H54 (cell line): ENCODE results near the gene METTL18.

Source experiments
- DNase-seq: peaks from one replicate; pipeline ENCODE4 v3.0.0; 2011; ENCODE audit warnings: low spot score, mixed read lengths; ENCODE audit not compliant: insufficient read length
- FAIRE-seq: peaks from 3 replicates; lab custom pipeline; 2011; peaks lifted over from hg19 to GRCh38; lab: Jason Lieb, UNC
- POLR2A ChIP-seq: IDR thresholded peaks from 2 replicates; pipeline ENCODE4 v1.6.1; 2011; ENCODE audit warnings: low read depth, mild to moderate bottlenecking, low read length

METTL18 gene

GRCh38 chr1:169809370-169810095 is 14.8 kb upstream of the METTL18 start:
- DNase-seq (peak; percentile 4), FAIRE-seq (no peak)
- no peak for TF ChIP-seq POLR2A

GRCh38 chr1:169804941-169805340 is 10.2 kb upstream of the METTL18 start:
- no peak for TF ChIP-seq POLR2A
- DNase-seq, result no peak
- no peak for FAIRE-seq

GRCh38 chr1:169802888-169803287 is 8.2 kb upstream of the METTL18 start:
- FAIRE-seq (no peak), DNase-seq (no peak)
- TF ChIP-seq POLR2A, result no peak

- TF ChIP-seq POLR2A, result no peak
- no peak for FAIRE-seq
Observed at GRCh38 chr1:169797281-169797680, 2.6 kb upstream of the METTL18 start.

GRCh38 chr1:169796274-169796810 is 1.6 kb upstream of the METTL18 start:
- DNase-seq (no peak), FAIRE-seq (no peak)
- no peak for TF ChIP-seq POLR2A

More at GRCh38 chr1:169797281-169797680, 2.6 kb upstream of the METTL18 start:
- DNase-seq, result no peak

- no peak for TF ChIP-seq POLR2A
- DNase-seq (no peak), FAIRE-seq (no peak)
Observed at GRCh38 chr1:169795687-169796086, 980 bp upstream of the METTL18 start.

GRCh38 chr1:169793730-169794129 is 977 bp downstream of the METTL18 start:
- TF ChIP-seq POLR2A, result no peak
- DNase-seq (no peak), FAIRE-seq (no peak)

GRCh38 chr1:169788402-169788801 is 6.3 kb downstream of the METTL18 start:
- no peak for TF ChIP-seq POLR2A
- FAIRE-seq (no peak), DNase-seq (no peak)

- no peak for DNase-seq
- FAIRE-seq, result no peak
- TF ChIP-seq POLR2A, result no peak
Observed at GRCh38 chr1:169786974-169787373, 7.7 kb downstream of the METTL18 start.

GRCh38 chr1:169785267-169785666 is 9.4 kb downstream of the METTL18 start:
- DNase-seq (no peak), FAIRE-seq (no peak)
- no peak for TF ChIP-seq POLR2A

GRCh38 chr1:169784102-169784501 is 10.6 kb downstream of the METTL18 start:
- FAIRE-seq, result no peak
- DNase-seq, result no peak

GRCh38 chr1:169782596-169782995 is 12.1 kb downstream of the METTL18 start:
- DNase-seq (no peak), FAIRE-seq (no peak)
- no peak for TF ChIP-seq POLR2A

More at GRCh38 chr1:169784102-169784501, 10.6 kb downstream of the METTL18 start:
- TF ChIP-seq POLR2A, result no peak

GRCh38 chr1:169779970-169780369 is 14.7 kb downstream of the METTL18 start:
- DNase-seq (peak; percentile 29), FAIRE-seq (peak; percentile 64)
- TF ChIP-seq POLR2A, result no peak

- FAIRE-seq (no peak), DNase-seq (no peak)
- TF ChIP-seq POLR2A, result no peak
Observed at GRCh38 chr1:169779150-169779549, 15.6 kb downstream of the METTL18 start.

GRCh38 chr1:169776440-169776839 is 18.3 kb downstream of the METTL18 start:
- TF ChIP-seq POLR2A, result no peak
- no peak for FAIRE-seq
- no peak for DNase-seq

- DNase-seq (no peak), FAIRE-seq (no peak)
- TF ChIP-seq POLR2A, result no peak
Observed at GRCh38 chr1:169768161-169768560, 26.5 kb downstream of the METTL18 start.
